Measurements from ENCODE around the gene PSMB11.
A peak's percentile ranks its signal among the peaks of the same experiment; 100 is the strongest.

PSMB11 gene

DNA sequence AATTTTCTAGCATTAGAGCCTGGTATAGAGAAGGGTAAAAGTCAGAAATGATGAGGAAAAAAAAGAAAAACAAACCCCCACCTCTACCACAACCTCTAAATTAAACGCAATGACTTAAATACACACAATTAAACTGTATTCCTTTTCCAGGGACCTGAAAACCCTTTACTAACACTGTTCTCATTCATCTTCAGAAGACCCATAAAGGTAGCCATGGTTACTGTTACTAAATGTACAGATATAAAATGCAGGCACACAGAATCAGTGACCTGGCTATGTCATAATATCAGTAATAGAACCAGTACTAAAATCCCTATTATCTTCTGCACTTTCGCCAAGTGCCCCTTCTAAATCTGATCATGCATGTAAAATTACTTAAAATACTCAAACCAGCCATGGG is 51.5 kb downstream of the PSMB11 start:
- Histone ChIP-seq H3K27me3 (no peaks in the 10 kb centered on the region), H3K36me3 (peaks cover 61% of the 10 kb centered on the region), H3K9me3 (no peaks in the 10 kb centered on the region), H4K20me1 (peaks cover 79% of the 10 kb centered on the region), H3K27ac (no peak overlapping the region), H3K9ac (peak overlapping the region; percentile 94), H3K4me3 (peak overlapping the region; percentile 80), H3K4me2 (peak overlapping the region; percentile 93), H3K4me1 (peaks cover 36% of the 10 kb centered on the region)
- no peak for TF ChIP-seq Cebpa-rat (IDR thresholded peaks at IDR 0.05)
